K562 (cell line): ENCODE data around the gene PRDX1.

Source experiments
- CBFA2T2 ChIP-seq: fragments of 450-650 bp; conservative IDR thresholded peaks from 2 replicates; pipeline ENCODE4 v1.6.1; 2017; ENCODE audit warnings: mild to moderate bottlenecking
- POLR2H ChIP-seq: IDR thresholded peaks from 2 replicates; pipeline ENCODE4 v1.6.1; 2016; ENCODE audit warnings: missing genetic modification characterization, low read depth, mild to moderate bottlenecking, control low read depth, missing compliant biosample characterization, moderate library complexity
- ZNF232 ChIP-seq: sonication (generic); formaldehyde crosslinking; IDR thresholded peaks from 2 replicates; pipeline ENCODE4 v1.8.0; 2022; ENCODE audit warnings: mild to moderate bottlenecking, missing genetic modification reagents
- TF ChIP-seq, protein P1 (sequence below): sonication (generic); formaldehyde crosslinking; IDR thresholded peaks from 2 replicates; pipeline ENCODE4 v1.8.1; 2023; ENCODE audit warnings: mild to moderate bottlenecking, missing genetic modification reagents

- TF ChIP-seq, protein P1, sequence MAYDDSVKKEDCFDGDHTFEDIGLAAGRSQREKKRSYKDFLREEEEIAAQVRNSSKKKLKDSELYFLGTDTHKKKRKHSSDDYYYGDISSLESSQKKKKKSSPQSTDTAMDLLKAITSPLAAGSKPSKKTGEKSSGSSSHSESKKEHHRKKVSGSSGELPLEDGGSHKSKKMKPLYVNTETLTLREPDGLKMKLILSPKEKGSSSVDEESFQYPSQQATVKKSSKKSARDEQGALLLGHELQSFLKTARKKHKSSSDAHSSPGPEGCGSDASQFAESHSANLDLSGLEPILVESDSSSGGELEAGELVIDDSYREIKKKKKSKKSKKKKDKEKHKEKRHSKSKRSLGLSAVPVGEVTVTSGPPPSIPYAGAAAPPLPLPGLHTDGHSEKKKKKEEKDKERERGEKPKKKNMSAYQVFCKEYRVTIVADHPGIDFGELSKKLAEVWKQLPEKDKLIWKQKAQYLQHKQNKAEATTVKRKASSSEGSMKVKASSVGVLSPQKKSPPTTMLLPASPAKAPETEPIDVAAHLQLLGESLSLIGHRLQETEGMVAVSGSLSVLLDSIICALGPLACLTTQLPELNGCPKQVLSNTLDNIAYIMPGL, result no peak
- TF ChIP-seq ZNF232, result no peak
- no peak for TF ChIP-seq CBFA2T2
- TF ChIP-seq POLR2H (tag), result no peak
These were observed 18.0 kb downstream of the PRDX1 start for GRCh38 chr1:45503462-45504360.
